ENCODE results near the gene PTPN1.
A peak's percentile ranks its signal among the peaks of the same experiment; 100 is the strongest.

Gene PTPN1

GRCh38 chr20:50579511-50579910 is 69.3 kb downstream of the PTPN1 start:
- Histone ChIP-seq H3K9me3 (ENCODE audit: severe bottlenecking) (no peaks in the 10 kb centered on the region), H3K27me3 (ENCODE audit: insufficient read depth, poor library complexity, severe bottlenecking) (no peaks in the 10 kb centered on the region), H3K4me3 (ENCODE audit: severe bottlenecking) (no peak overlapping the region), H3K27ac (ENCODE audit: poor library complexity, severe bottlenecking) (no peak overlapping the region), H3K36me3 (ENCODE audit: low read depth) (peaks cover 98% of the 10 kb centered on the region), H3K4me1 (ENCODE audit: insufficient read depth, poor library complexity, severe bottlenecking) (no peaks in the 10 kb centered on the region)
- peak; percentile 60 for DNase-seq (ENCODE audit: low spot score)
- TF ChIP-seq, protein P1, sequence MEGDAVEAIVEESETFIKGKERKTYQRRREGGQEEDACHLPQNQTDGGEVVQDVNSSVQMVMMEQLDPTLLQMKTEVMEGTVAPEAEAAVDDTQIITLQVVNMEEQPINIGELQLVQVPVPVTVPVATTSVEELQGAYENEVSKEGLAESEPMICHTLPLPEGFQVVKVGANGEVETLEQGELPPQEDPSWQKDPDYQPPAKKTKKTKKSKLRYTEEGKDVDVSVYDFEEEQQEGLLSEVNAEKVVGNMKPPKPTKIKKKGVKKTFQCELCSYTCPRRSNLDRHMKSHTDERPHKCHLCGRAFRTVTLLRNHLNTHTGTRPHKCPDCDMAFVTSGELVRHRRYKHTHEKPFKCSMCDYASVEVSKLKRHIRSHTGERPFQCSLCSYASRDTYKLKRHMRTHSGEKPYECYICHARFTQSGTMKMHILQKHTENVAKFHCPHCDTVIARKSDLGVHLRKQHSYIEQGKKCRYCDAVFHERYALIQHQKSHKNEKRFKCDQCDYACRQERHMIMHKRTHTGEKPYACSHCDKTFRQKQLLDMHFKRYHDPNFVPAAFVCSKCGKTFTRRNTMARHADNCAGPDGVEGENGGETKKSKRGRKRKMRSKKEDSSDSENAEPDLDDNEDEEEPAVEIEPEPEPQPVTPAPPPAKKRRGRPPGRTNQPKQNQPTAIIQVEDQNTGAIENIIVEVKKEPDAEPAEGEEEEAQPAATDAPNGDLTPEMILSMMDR (IDR thresholded peaks at IDR 0.05; ENCODE audit: poor library complexity, severe bottlenecking) = no peak
- ATAC-seq (ENCODE audit: low read depth) = no peak

DNA sequence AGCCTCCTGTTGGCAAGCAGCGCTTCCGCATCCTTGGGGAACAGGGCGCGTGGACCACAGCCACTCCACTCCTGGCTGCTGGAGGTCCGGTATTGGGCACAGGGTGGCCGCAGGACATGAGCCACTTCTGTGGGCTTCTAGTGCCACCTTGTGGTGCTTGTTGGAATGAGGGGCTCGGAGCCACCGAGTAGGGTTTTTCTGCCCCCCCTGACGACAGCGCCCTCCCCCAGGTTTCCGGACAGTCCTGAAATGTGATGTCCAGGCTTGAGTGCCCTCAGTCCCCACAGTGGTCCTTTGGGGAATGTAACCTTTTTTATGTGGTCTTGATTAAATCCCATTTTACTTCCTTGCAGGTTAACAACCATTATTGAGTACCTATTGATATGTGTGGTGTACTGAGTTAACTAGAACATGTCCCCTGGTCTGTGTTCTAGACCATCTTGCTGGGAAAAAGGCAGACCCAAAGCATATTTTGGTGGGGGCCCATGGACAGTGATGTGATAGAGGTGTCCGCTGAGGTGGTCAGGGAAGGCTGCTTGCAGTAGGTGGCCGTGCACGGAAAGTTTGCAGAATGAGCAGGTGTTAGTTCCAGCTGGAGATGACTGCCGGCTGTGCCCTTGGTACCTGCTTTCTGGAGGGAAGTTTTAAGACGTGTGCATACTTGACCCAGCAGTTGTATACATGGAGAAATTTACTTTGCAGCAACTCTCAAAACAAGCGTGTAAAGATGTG is 70.0 kb downstream of the PTPN1 start:
- Histone ChIP-seq H3K4me3 (ENCODE audit: severe bottlenecking) (no peak overlapping the region), H3K4me1 (ENCODE audit: insufficient read depth, poor library complexity, severe bottlenecking) (no peaks in the 10 kb centered on the region), H3K27me3 (ENCODE audit: insufficient read depth, poor library complexity, severe bottlenecking) (no peaks in the 10 kb centered on the region), H3K27ac (ENCODE audit: poor library complexity, severe bottlenecking) (no peak overlapping the region), H3K9me3 (ENCODE audit: severe bottlenecking) (no peaks in the 10 kb centered on the region), H3K36me3 (ENCODE audit: low read depth) (peaks cover 97% of the 10 kb centered on the region)
- DNase-seq (ENCODE audit: low spot score) (peak; percentile 80), ATAC-seq (ENCODE audit: low read depth) (peak; percentile 41)
- TF ChIP-seq, protein P1 (IDR thresholded peaks at IDR 0.05; ENCODE audit: poor library complexity, severe bottlenecking) = peak; percentile 99

DNA sequence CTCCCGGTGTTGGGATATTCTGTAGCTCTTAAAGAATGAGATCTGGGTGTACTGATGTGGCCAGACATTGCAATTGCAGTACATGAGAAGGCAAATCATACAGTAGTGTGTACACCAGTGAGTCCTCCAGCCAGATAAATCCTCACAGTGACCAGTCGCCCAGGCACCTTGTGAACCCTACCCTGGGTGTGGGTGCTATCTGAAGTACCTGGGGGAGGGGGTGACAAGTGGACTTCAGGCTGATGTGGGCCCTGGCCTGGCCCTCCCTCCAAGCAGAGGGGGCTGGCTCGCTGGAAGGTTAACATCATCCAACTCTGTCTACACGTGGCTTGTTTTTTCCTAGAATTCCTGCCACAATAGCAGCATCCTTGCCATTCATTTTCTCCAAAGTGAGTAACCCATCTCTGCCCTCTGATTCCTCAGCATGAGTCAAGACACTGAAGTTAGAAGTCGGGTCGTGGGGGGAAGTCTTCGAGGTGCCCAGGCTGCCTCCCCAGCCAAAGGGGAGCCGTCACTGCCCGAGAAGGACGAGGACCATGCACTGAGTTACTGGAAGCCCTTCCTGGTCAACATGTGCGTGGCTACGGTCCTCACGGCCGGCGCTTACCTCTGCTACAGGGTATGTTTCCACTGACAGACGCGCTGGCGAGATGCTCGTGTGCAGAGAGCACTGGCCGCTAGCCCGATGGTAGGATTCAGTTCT is 70.8 kb downstream of the PTPN1 start:
- Histone ChIP-seq H3K9me3 (ENCODE audit: severe bottlenecking) (no peaks in the 10 kb centered on the region), H3K36me3 (ENCODE audit: low read depth) (peaks cover 97% of the 10 kb centered on the region), H3K4me1 (ENCODE audit: insufficient read depth, poor library complexity, severe bottlenecking) (no peaks in the 10 kb centered on the region), H3K27ac (ENCODE audit: poor library complexity, severe bottlenecking) (no peak overlapping the region), H3K4me3 (ENCODE audit: severe bottlenecking) (no peak overlapping the region), H3K27me3 (ENCODE audit: insufficient read depth, poor library complexity, severe bottlenecking) (no peaks in the 10 kb centered on the region)
- ATAC-seq (ENCODE audit: low read depth) = no peak
- TF ChIP-seq, protein P1 (IDR thresholded peaks at IDR 0.05; ENCODE audit: poor library complexity, severe bottlenecking) = no peak
- peak; percentile 83 for DNase-seq (ENCODE audit: low spot score)

- H3K27me3 ChIP-seq (ENCODE audit: insufficient read depth, poor library complexity, severe bottlenecking) = no peaks in the 10 kb centered on the region
- TF ChIP-seq, protein P1 (IDR thresholded peaks at IDR 0.05; ENCODE audit: poor library complexity, severe bottlenecking) = no peak
- no peaks in the 10 kb centered on the region for H3K9me3 ChIP-seq (ENCODE audit: severe bottlenecking)
- no peak overlapping the region for H3K27ac ChIP-seq (ENCODE audit: poor library complexity, severe bottlenecking)
- ATAC-seq (ENCODE audit: low read depth) = no peak
- H3K4me3 ChIP-seq (ENCODE audit: severe bottlenecking) = no peak overlapping the region
- H3K36me3 ChIP-seq (ENCODE audit: low read depth) = peaks cover 93% of the 10 kb centered on the region
- peak; percentile 62 for DNase-seq (ENCODE audit: low spot score)
- H3K4me1 ChIP-seq (ENCODE audit: insufficient read depth, poor library complexity, severe bottlenecking) = peaks cover 5% of the 10 kb centered on the region
These were observed 71.9 kb downstream of the PTPN1 start for GRCh38 chr20:50582092-50582491.

Measured in RWPE2 (cell line).